Embryonic facial prominence (tissue), 1 donor: ENCODE results near the gene SEZ6.

ENCODE experiments used
- DNase-seq: peaks from one replicate; pipeline ENCODE4 v3.0.0-alpha.2; 2016; ENCODE audit errors: extremely low spot score

The SEZ6 gene

DNA sequence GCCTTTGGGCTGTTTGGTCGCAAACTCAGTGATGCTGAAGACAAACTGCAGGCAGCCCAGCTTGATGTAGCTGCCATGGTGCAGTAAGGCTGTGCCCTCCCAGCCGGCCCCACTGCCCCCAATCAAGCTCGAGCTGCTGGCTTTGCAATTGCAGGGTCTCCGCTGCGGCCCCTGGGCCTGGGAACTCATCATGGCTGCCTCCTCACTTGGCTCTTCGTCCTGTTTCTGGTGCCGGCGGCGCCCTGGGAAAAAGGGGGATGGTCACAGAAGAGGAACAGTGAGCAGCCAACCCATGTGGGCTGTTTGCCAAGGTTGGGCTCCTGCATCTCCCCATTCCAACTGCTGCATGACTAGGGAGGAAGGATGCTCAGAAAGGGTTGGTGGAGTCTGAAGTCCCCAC, 99.6 kb downstream of the SEZ6 start:
- DNase-seq = no peak
